Muscle layer of colon (tissue), 2 donors: Measurements from ENCODE around the gene THOC5.
"Not testable (repeated sequence)": the region's sequence is repeated elsewhere in the genome, so short reads cannot be mapped to it uniquely, and the experiment has no call there.

Experiments used
- H3K27ac ChIP-seq: one replicate; pipeline ENCODE4 v1.7.0; 2013; ENCODE audit warnings: low read depth, mild to moderate bottlenecking, low read length, moderate library complexity
- H3K27me3 ChIP-seq, 2 donors: one replicate each; pipeline ENCODE4 v1.7.0; 2013; ENCODE audit warnings: low read length in 2 of 2, mild to moderate bottlenecking in 2 of 2; ENCODE audit not compliant: insufficient read depth in 2 of 2, control insufficient read depth in 1 of 2
- H3K36me3 ChIP-seq: one replicate; pipeline ENCODE4 v1.7.0; 2013; ENCODE audit warnings: mild to moderate bottlenecking, low read length; ENCODE audit not compliant: insufficient read depth
- H3K4me1 ChIP-seq: one replicate; pipeline ENCODE4 v1.7.0; 2013; ENCODE audit warnings: mild to moderate bottlenecking, low read length; ENCODE audit not compliant: insufficient read depth
- H3K4me3 ChIP-seq, 2 donors: one replicate each; pipeline ENCODE4 v1.7.0; 2013; ENCODE audit warnings: low read length in 2 of 2, low read depth in 1 of 2, mild to moderate bottlenecking in 1 of 2, moderate library complexity in 1 of 2
- H3K9ac ChIP-seq: one replicate; pipeline ENCODE4 v1.7.0; 2013; ENCODE audit warnings: low read length
- H3K9me3 ChIP-seq: one replicate; pipeline ENCODE4 v1.7.0; 2013; ENCODE audit warnings: mild to moderate bottlenecking, low read length
- donor health status: abdominal sarcoma.
- donor health status: Adenocarcinoma of cecum.

THOC5 gene

GRCh38 chr22:29553351-29554224 lies at the start of gene THOC5:
TSS of gene THOC5 (minus strand) at chr22:29553757. CDS start at chr22:29549147, 4,610 bp downstream.
- Histone ChIP-seq H3K4me3 (peak within 1 kb of the TSS; percentile 66 to 80), H3K9ac (peak within 1 kb of the TSS; percentile 71), H3K9me3 (no peaks in the 10 kb centered on the region), H3K36me3 (peaks cover 17% of the 10 kb centered on the region), H3K4me1 (peaks cover 7% of the 10 kb centered on the region), H3K27ac (peak within 1 kb of the TSS; percentile 86), H3K27me3 (no peaks in the 10 kb centered on the region)

GRCh38 chr22:29598684-29599020 lies 45.1 kb upstream of the THOC5 start:
- Histone ChIP-seq H3K9me3 (no peaks in the 10 kb centered on the region), H3K36me3 (no peaks in the 10 kb centered on the region), H3K27ac (no peak overlapping the region), H3K4me1 (no peaks in the 10 kb centered on the region), H3K4me3 (no peak overlapping the region), H3K9ac (no peak overlapping the region), H3K27me3 (no peaks in the 10 kb centered on the region)

- H3K9ac ChIP-seq, H3K4me3 ChIP-seq, H3K27ac ChIP-seq, H3K27me3 ChIP-seq, H3K36me3 ChIP-seq, H3K4me1 ChIP-seq, H3K9me3 ChIP-seq: not testable (repeated sequence)
Measured at GRCh38 chr22:29597871-29598683, 44.5 kb upstream of the THOC5 start.

GRCh38 chr22:29596408-29596807 lies 42.9 kb upstream of the THOC5 start:
- Histone ChIP-seq H3K27me3 (no peaks in the 10 kb centered on the region), H3K4me1 (no peaks in the 10 kb centered on the region), H3K36me3 (no peaks in the 10 kb centered on the region), H3K9me3 (no peaks in the 10 kb centered on the region), H3K27ac (no peak overlapping the region), H3K4me3 (no peak overlapping the region), H3K9ac (no peak overlapping the region)

GRCh38 chr22:29594447-29594846 lies 40.9 kb upstream of the THOC5 start:
- not testable (repeated sequence) for H3K27ac ChIP-seq, H3K9ac ChIP-seq, H3K36me3 ChIP-seq, H3K4me1 ChIP-seq, H3K27me3 ChIP-seq, H3K9me3 ChIP-seq, H3K4me3 ChIP-seq

- Histone ChIP-seq H3K4me3 (no peak overlapping the region), H3K27me3 (no peaks in the 10 kb centered on the region), H3K9ac (no peak overlapping the region), H3K36me3 (no peaks in the 10 kb centered on the region), H3K4me1 (no peaks in the 10 kb centered on the region), H3K9me3 (no peaks in the 10 kb centered on the region), H3K27ac (no peak overlapping the region)
Measured at GRCh38 chr22:29593923-29594322, 40.4 kb upstream of the THOC5 start.

- no peaks in the 10 kb centered on the region for H3K27me3 ChIP-seq
- no peaks in the 10 kb centered on the region for H3K36me3 ChIP-seq
- H3K4me3 ChIP-seq, result no peak overlapping the region
- no peaks in the 10 kb centered on the region for H3K4me1 ChIP-seq
- H3K9me3 ChIP-seq, result no peaks in the 10 kb centered on the region
- H3K27ac ChIP-seq, result no peak overlapping the region
- H3K9ac ChIP-seq, result no peak overlapping the region
Measured at GRCh38 chr22:29587938-29588699, 34.6 kb upstream of the THOC5 start.

GRCh38 chr22:29586193-29586705 lies 32.7 kb upstream of the THOC5 start:
- not testable (repeated sequence) for H3K9me3 ChIP-seq, H3K9ac ChIP-seq, H3K36me3 ChIP-seq, H3K4me1 ChIP-seq, H3K27me3 ChIP-seq, H3K4me3 ChIP-seq, H3K27ac ChIP-seq

- H3K27me3 ChIP-seq, result no peaks in the 10 kb centered on the region
- H3K9me3 ChIP-seq, result no peaks in the 10 kb centered on the region
- no peak overlapping the region for H3K27ac ChIP-seq
- no peak overlapping the region for H3K9ac ChIP-seq
- H3K4me1 ChIP-seq, result peaks cover 3% of the 10 kb centered on the region
- H3K36me3 ChIP-seq, result no peaks in the 10 kb centered on the region
- H3K4me3 ChIP-seq, result no peak overlapping the region
Measured at GRCh38 chr22:29584975-29585374, 31.4 kb upstream of the THOC5 start.

GRCh38 chr22:29581799-29582198 lies 28.2 kb upstream of the THOC5 start:
- Histone ChIP-seq H3K36me3 (no peaks in the 10 kb centered on the region), H3K4me1 (peaks cover 3% of the 10 kb centered on the region), H3K27me3 (no peaks in the 10 kb centered on the region), H3K9ac (no peak overlapping the region), H3K4me3 (no peak overlapping the region), H3K27ac (no peak overlapping the region), H3K9me3 (no peaks in the 10 kb centered on the region)

- Histone ChIP-seq H3K4me3 (peak overlapping the region; percentile 40 to 64), H3K27ac (peak overlapping the region; percentile 70), H3K36me3 (no peaks in the 10 kb centered on the region), H3K9ac (no peak overlapping the region), H3K4me1 (peaks cover 3% of the 10 kb centered on the region), H3K27me3 (no peaks in the 10 kb centered on the region), H3K9me3 (no peaks in the 10 kb centered on the region)
Measured at GRCh38 chr22:29580200-29580810, 26.7 kb upstream of the THOC5 start.
